GM19043 (cell line): ENCODE results near the gene PEX3.
"Not testable (repeated sequence)": the region's sequence is repeated elsewhere in the genome, so short reads cannot be mapped to it uniquely, and the experiment has no call there.

Source experiments
- ATAC-seq: cut with Tn5 transposase; IDR thresholded peaks from one replicate; pipeline ENCODE4 v1.9.1; 2021; ENCODE audit warnings: low read depth; ENCODE audit not compliant: unreplicated experiment

Gene PEX3

GRCh38 chr6:143443096-143443495 lies 7.5 kb upstream of the PEX3 start:
- ATAC-seq: no peak

- ATAC-seq: not testable (repeated sequence)
Measured at GRCh38 chr6:143447865-143448264, 2.7 kb upstream of the PEX3 start.

- ATAC-seq: no peak
Measured at GRCh38 chr6:143449082-143449713, 1.4 kb upstream of the PEX3 start.

GRCh38 chr6:143449714-143450452 lies 722 bp upstream of the PEX3 start:
- ATAC-seq: no peak

DNA sequence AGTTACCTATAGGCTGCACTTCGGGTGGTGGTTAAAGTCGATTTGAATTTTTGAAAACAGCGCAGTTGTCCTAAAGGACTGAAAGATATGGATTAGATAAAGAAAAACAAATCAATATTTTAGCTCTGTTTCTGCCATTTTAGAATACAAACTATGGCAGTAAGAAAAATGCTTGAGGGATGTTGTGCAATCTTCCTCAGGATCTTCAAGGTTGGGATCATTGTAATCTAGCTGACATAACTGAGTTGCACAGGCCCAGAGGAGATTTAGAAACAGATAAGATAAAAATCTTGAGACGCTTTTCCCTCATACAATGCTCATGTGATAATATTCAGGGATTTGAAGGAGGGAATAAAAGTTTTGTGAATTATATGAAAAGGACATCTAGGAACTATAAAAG lies 926 bp downstream of the PEX3 start:
- ATAC-seq: no peak

- no peak for ATAC-seq
Measured at GRCh38 chr6:143457563-143458359, 7.2 kb downstream of the PEX3 start.

- ATAC-seq: no peak
Measured at GRCh38 chr6:143465546-143465945, 14.9 kb downstream of the PEX3 start.

GRCh38 chr6:143468026-143468425 lies 17.4 kb downstream of the PEX3 start:
- no peak for ATAC-seq

DNA sequence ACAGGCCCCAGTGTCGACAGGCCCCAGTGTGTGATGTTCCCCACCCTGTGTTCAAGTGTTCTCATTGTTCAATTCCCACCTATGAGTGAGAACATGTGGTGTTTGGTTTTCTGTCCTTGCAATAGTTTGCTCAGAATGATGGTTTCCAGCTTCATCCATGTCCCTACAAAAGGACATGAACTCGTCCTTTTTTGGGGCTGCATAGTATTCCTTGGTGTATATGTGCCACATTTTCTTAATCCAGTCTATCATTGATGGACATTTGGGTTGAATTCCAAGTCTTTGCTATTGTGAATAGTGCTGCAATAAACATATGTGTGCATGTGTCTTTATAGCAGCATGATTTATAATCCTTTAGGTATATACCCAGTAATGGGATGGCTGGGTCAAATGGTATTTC lies 18.2 kb downstream of the PEX3 start:
- not testable (repeated sequence) for ATAC-seq

DNA sequence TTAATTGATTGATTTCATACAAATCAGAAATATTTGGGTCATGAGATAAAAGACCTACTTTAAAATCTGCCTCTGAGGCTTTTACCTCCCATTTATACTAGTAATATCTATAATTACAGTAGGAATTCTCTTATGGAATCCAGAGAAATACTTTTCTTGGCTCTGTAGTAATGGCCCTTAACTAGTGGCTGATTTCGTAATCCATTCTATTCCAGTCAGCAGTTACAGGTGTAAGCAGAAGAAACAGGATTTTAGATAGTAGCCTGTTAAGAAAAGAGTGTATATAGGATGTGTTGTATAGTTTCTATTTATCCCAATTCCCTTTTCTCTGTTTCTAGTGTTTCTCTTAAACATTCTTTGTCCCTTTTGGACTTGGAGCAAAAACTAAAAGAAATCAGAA lies 21.2 kb downstream of the PEX3 start:
- ATAC-seq: no peak

- ATAC-seq: no peak
Measured at GRCh38 chr6:143476545-143476944, 25.9 kb downstream of the PEX3 start.

DNA sequence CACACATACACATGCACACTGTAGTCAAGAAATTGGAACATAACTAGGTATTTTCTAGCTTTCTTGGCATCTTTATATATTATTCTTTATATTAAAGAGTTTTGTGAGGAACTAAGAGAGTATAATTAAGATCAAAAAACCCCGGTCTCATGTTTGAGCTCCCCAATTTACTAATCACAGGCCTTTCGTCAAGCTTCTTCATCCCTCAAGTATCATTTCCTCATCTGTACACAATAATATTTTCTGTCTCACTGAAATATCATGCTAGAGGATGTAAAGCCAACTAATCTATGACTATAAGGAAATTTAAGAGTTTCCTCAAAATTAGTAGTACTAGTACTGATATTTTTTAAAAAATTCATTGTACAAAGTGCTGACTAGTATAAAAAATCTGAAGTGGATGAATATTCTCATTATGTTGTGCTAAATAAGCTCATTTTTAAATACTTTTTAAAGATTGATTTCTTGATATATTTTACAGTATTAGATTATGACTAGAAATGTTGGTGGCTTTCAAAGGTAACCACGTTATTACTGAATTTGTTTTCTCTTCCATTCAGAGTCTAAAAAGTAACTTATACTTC lies 28.0 kb downstream of the PEX3 start:
- no peak for ATAC-seq

- ATAC-seq: no peak
Measured at GRCh38 chr6:143482593-143482992, 32.0 kb downstream of the PEX3 start.

- no peak for ATAC-seq
Measured at GRCh38 chr6:143485967-143486366, 35.4 kb downstream of the PEX3 start.

DNA sequence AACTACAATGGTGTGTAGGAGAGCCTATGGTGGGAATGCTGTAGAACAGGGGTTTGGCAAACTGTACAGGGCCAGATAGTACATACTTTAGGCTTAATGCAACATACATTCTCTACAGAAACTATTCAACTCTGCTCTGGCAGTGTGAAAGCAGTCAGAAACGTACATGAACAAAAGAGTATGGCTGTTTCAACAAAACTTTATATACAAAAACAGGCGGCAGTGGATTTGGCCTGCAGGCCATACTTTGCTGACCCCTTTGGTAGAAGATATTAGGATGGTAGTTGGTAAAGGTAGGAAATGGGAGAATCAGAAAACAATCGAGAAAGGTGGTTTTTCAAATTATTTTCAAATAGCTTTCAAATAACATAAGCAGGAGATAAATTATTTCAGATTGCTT lies 36.1 kb downstream of the PEX3 start:
- no peak for ATAC-seq

- no peak for ATAC-seq
Measured at GRCh38 chr6:143490244-143490643, 39.6 kb downstream of the PEX3 start.

DNA sequence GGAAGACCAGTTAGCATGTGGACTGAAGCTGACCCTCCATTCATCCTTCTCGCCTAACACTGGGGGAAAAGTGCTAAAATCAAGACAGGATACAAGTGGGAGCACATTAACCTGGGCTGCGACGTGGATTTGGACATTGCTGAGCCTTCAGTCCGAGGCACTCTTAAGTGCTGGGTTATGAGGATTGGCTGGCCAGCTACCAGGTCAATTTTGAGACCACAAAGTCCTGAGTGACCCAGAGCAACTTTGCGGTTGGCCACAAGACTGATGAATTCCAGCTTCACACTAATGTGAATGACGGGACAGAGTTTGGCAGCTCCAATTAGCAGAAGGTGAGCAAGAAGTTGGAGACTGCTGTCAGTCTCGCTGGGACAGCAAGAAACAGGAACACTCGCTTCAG lies 40.2 kb downstream of the PEX3 start:
- no peak for ATAC-seq

GRCh38 chr6:143496974-143497373 lies 46.4 kb downstream of the PEX3 start:
- no peak for ATAC-seq

DNA sequence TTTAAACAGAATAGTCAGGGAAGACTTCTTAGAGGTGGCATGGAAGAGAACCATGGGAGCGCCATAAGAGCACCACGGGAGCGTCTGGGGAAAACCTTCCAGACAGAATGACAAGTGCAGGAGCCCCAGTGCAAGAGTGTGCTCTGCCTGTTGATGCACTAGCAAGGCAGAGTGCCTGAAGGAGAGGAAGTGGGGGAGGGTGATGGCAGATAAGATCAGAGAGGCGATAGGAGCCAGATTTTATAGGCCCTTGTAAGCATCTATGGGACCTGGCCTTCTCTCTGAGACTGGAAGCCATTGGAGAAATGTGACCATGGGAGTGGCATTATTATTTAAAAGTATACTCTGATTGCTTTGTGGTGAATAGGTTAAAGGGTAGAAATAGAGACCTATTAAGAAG lies 47.8 kb downstream of the PEX3 start:
- no peak for ATAC-seq

DNA sequence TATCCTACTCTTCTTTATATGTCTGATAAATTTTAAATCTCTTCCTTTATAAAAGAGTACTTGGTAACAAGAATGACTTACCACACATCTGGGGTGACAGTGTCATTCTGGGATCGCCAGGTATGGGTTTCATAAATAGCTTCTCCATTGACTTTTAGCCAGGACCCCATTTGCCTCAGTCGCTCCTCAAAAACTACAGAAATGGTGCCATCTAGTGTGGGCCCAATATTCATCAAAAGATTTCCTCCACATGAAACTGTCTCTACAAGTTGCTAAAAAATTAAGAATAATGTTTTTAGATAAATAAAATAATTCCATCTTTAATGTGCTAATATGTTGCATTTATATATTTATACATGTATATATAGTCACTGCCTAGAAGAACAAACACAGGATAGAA lies 51.2 kb downstream of the PEX3 start:
- ATAC-seq: no peak

DNA sequence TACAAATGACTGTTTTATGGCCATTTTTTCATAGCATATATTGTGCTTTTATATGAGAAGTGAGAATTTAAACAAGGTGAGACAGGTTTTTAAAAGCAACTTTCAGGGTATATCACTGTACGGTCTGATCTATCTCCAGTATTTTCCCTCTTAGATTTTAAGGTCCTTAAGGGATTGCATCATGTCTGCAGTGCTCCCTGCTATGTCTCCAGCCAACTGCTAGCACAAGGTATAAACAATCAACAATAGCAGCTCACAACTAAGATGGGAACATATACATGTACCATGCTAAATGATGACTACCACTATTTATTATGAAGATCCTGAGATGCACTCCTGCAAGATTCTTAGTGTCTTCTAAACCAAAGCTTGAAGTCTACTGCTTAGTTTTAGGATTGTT lies 53.8 kb downstream of the PEX3 start:
- no peak for ATAC-seq
